GM12875 (cell line): ENCODE results near the gene TSC2.

ENCODE experiments used
- H3K4me3 ChIP-seq: one replicate; pipeline ENCODE4 v1.5.1; 2011; ENCODE audit warnings: low read depth, low read length, control low read depth
- TF ChIP-seq, protein P1 (sequence below): IDR thresholded peaks from 2 replicates; pipeline ENCODE4 v1.5.1; 2011; ENCODE audit warnings: low read depth, mild to moderate bottlenecking, control low read depth, inconsistent platforms, low read length, moderate library complexity, borderline replicate concordance; ENCODE audit not compliant: insufficient read depth

Gene TSC2

GRCh38 chr16:2066139-2066538 lies 18.4 kb downstream of the TSC2 start:
- TF ChIP-seq, protein P1, sequence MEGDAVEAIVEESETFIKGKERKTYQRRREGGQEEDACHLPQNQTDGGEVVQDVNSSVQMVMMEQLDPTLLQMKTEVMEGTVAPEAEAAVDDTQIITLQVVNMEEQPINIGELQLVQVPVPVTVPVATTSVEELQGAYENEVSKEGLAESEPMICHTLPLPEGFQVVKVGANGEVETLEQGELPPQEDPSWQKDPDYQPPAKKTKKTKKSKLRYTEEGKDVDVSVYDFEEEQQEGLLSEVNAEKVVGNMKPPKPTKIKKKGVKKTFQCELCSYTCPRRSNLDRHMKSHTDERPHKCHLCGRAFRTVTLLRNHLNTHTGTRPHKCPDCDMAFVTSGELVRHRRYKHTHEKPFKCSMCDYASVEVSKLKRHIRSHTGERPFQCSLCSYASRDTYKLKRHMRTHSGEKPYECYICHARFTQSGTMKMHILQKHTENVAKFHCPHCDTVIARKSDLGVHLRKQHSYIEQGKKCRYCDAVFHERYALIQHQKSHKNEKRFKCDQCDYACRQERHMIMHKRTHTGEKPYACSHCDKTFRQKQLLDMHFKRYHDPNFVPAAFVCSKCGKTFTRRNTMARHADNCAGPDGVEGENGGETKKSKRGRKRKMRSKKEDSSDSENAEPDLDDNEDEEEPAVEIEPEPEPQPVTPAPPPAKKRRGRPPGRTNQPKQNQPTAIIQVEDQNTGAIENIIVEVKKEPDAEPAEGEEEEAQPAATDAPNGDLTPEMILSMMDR, result no peak

DNA sequence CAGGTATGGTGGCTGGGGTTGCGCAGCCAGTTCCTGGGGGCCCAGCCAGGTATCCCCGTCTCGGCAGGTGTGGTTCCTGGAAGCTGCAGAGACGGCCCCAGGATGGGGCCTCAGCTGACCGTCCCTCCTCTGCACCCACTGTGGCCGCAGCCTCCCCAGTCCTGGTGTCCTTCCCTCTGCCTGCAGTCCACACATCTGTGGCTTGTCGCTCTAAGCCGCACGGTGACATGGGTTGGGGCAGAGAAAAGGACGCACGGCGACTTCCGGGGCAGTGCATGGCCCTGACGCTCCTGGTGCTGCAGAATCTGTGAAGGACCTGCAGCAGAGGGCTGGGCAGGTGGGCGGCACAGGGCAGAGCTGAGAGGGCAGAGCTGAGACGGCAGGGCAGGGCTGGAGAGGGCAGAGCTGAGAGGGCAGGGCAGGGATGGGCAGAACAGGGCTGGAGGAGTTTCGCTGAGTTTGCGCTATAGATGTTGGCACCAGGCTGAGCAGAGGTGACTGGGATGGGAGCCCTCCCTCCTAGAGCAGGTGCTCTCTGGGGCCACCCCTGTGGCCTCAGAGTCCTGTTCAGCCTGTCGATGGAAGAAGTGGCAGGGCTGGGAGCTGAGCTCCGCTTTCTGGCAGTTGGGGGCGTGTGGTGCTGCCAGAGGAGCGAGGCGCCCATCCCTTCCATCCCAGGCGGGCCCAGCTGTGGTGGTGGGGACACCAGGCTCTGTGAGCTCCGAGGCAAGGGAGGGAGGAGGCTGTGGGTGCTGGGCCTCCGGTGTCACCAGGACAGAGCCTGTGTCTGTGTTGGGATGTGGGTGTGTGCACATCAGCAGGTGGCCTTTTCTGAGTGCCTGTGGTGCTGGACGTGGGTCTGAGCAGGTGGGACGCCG lies 23.0 kb downstream of the TSC2 start:
- no peak overlapping the region for H3K4me3 ChIP-seq
- TF ChIP-seq, protein P1, result no peak

More at GRCh38 chr16:2066139-2066538, 18.4 kb downstream of the TSC2 start:
- no peak overlapping the region for H3K4me3 ChIP-seq

GRCh38 chr16:2071454-2072202 lies 23.8 kb downstream of the TSC2 start:
- no peak overlapping the region for H3K4me3 ChIP-seq

GRCh38 chr16:2072926-2073325 lies 25.1 kb downstream of the TSC2 start:
- TF ChIP-seq, protein P1, result no peak
- no peak overlapping the region for H3K4me3 ChIP-seq

More at GRCh38 chr16:2071454-2072202, 23.8 kb downstream of the TSC2 start:
- TF ChIP-seq, protein P1, result no peak

- no peak overlapping the region for H3K4me3 ChIP-seq
- TF ChIP-seq, protein P1, result no peak
Measured at GRCh38 chr16:2074071-2074470, 26.3 kb downstream of the TSC2 start.

- TF ChIP-seq, protein P1, result no peak
- H3K4me3 ChIP-seq, result no peak overlapping the region
Measured at GRCh38 chr16:2075631-2076030, 27.8 kb downstream of the TSC2 start.
